CD4-positive, alpha-beta T cell treated with Interleukin-10 for 1 hour (primary cell): Measurements from ENCODE around the gene MRAP.
"Not testable (repeated sequence)": the region's sequence is repeated elsewhere in the genome, so short reads cannot be mapped to it uniquely, and the experiment has no call there.

Experiments
- DNase-seq: peaks from one replicate; pipeline ENCODE4 v3.0.0-alpha.2; 2020

MRAP gene

GRCh38 chr21:32301596-32301995, 2.9 kb downstream of the MRAP start:
- DNase-seq = no peak

DNA sequence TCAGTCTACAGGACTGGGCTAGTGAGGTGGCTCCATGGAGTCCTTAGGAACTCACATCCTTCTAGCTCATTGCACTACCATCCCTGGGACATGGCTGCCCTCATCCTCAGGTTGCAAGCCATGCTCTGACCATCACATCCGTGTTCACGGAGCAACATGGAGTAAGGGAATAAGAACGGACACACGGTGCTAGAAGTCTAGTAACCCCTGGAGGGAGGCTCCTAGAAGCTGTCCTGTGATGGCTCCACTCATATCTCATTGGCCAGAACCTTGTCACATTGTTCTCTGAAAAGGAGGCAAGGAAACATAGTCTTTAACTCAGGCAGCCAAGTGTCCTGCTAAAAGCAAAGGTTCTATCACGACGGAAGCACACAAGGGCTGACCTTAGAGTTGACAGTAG, 3.9 kb downstream of the MRAP start:
- no peak for DNase-seq

GRCh38 chr21:32303385-32303784, 4.7 kb downstream of the MRAP start:
- no peak for DNase-seq

DNA sequence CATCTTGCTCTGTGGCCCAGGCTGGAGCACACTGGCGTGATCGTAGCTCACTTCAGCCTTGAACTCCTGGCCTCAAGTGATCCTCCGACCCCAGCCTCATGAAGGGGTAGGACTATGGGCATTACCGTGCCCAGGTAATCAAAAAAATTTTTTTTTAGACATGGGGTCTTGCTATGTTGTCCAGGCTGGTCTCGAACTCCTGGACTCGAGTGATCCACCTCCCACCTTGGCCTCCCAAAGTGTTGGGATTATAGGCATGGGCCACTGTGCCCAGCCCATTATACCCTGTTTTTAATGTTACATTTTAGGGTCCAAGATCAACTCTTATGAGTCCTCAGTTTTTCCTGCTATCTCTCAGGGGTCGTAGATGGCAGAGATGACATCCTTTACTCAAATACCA, 6.3 kb downstream of the MRAP start:
- DNase-seq = no peak

GRCh38 chr21:32306021-32306780, 7.5 kb downstream of the MRAP start:
- DNase-seq = no peak

GRCh38 chr21:32307706-32308105, 9.1 kb downstream of the MRAP start:
- DNase-seq = no peak

DNA sequence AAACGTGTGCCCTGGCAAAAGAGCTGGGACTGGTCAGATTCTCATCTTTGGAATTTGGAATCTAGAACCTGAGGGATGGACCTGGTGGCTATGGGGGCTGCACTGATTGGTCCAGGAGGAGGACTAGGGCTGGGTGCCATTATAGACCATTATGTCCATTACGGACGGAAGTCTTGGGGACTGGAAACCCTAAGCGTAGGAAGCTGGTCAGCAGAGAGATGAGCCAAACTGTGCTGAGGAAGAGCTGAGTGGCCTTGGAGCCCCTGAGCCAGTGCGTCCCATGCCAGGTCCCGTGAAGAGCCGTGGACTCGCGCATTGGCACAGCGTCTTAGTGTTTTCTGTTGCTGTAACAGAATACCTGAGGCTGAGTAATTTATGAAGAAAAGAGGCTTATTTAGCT, 10.0 kb downstream of the MRAP start:
- DNase-seq = no peak

DNA sequence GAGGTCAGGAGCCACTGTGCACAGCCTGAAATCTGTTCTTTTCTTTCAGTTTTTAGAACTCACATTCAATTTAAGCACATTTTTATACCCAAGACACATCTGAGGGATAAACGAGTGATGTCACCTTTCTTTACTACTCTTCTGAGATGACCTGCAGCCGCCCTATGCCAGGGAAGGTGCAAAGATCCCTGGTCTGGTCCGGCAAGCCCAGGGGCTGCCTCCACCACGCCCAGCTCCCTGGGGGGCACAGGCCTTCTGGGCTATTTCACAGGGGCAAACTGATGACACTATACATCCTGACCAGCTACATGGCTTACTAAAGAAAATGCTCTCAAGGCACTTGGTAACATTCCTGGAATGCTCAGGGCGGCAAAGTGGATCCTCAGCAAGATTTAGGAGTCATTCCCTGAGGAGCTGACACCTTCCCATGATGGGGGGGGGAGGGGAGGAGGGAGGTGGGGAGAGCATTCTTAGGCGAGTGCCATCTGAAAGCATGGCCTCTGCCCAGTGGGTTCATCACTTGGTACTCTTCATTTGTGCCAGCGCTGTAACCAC, 11.3 kb downstream of the MRAP start:
- no peak for DNase-seq

DNA sequence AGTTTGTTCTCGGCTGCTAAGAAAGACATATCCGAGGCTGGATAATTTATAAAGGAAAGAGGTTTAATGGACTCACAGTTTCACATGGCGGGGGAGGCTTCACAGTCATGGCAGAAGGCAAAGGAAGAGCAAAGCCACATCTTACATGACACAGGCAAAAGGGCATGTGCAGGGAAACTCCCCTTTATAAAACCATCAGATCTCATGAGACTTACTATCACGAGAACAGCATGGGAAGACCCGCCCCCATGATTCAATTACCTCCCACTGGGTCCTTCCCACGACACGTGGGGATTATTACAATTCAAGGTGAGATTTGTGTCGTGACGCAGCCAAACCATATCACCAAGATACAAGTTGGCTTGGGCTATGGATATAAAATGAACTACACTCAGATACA, 12.3 kb downstream of the MRAP start:
- not testable (repeated sequence) for DNase-seq

GRCh38 chr21:32311621-32312020, 13.0 kb downstream of the MRAP start:
- DNase-seq = no peak

DNA sequence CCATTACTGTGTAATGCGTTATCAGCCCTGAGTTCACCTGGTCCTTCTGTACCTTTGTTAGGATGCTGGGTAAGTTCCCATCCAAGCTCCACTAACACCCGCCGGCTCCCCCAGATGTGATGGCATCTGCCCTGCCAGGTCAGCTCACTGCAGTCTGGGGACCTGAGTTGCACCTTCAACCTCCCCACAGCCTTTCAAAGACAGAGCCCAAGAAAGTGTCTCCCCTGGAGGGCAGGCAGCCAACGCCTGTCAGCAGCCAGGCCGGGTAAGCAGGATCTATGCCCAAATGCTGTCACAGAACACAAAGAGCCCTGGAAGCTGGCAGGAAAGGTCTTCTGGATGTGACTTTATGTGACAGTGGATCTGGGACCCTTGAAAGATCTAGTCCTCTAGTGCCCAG, 13.7 kb downstream of the MRAP start:
- no peak for DNase-seq

DNA sequence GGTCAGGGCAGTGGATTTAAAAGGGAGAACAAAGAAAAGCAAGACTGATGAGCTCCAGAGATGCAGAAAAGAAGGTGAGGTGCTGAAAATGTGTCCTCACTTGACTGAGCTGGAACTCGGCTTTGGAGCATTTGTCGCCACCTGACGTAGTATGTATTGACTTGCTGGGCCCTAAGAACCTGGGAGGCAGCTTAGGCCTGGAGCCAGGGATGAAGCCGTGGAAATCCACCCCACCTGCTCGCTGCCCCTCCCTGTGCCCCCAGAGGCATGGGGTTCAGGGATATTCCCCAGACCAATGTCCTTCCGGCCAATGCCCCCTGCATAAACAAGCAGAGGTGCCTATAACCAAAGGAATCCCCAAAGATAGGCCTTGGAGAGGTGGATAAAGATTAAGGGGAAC, 14.3 kb downstream of the MRAP start:
- no peak for DNase-seq

- no peak for DNase-seq
Observed at GRCh38 chr21:32314806-32315205, 16.2 kb downstream of the MRAP start.

DNA sequence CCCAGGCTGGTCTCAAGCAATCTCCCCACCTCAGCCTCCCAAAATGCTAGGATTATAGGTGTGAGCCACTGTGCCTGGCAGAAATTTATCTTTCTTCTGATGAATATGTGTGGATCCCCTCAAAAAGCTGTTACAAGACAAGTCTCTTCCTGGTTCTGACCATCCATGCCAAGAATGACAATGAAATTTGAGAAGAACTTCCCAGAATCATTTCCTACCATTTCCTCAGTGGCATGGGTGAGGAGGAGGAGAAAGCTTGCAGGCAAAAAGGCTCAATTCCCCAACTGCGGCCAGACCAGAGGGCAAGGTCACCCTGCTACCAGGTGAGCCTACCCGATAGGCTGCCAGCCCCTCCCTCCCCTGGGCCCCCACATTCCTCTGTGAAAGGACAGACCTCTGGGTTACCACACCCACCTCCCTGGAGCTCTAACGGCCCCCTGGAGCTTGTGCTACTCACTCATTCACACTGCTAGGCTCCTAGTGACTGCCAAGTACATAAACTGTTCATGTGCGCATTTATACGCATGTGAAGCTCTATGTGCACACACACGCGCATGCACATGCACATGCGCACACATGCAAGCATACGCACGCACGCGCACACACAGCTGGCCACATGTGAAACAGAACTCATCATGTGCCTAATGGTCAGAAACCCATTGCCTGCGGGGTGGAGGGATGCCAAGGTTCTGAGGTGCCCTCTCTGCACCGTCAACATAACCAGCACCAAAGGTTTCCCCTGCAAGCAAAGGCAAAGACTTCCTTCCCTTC, 17.0 kb downstream of the MRAP start:
- no peak for DNase-seq

- no peak for DNase-seq
Observed at GRCh38 chr21:32316361-32317215, 17.9 kb downstream of the MRAP start.

GRCh38 chr21:32317726-32318125, 19.1 kb downstream of the MRAP start:
- no peak for DNase-seq

GRCh38 chr21:32319012-32319411, 20.4 kb downstream of the MRAP start:
- no peak for DNase-seq

GRCh38 chr21:32320059-32320458, 21.4 kb downstream of the MRAP start:
- no peak for DNase-seq

DNA sequence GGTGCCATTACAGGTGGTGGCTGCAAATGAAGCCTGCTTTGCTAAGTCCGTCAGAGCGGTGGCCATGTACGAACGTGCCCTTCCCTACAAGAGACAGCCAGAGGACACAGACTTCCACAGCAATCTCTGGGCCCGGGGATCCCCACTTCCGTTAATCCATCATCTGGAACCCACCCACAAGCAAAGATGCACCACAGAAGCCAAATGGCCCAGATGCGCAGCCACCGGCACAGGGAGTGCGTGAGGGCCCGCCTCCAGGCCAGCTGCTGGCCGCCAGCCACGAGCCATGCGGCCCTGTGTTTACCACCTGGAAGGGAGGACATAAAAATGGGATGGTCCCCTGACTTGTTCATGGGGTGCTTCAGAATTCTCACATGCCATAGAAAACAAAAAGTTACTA, 22.1 kb downstream of the MRAP start:
- DNase-seq = no peak

DNA sequence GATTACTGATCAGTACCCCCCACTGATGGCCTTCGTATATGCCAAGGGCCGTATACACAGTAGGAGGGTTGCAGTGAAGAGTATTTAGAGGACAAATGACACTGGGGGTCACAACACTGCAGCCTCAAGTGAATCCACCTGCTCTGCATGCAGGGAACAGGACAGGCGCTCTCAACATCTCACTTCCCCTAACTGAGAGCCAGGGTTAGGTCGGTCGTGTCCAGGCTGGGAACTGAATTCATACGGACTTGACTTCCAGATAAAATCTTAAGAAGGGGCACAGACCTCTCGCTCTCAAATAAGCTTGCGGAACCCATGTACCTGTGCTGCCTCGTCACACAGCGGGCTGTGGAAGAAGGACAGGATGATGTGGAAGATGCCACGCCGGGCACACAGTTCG, 22.8 kb downstream of the MRAP start:
- DNase-seq = no peak

DNA sequence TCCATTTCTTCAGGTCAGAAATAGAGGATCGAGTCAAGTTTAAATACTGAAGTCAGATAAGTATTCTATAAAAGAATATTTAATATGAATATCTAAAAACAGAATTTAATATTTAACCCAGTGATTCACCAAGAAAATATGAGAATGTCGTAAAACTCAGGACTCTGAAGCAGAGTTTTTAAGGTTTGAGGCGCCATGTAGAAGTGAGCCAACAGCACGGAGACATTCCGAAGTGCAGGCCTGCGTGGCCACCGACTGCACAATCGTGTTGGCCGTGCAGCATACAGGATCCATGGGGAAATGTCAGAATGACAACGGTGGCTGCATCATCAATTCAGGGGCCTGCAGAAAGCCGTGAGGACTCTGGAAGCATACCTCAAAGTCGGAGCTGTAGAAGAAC, 23.4 kb downstream of the MRAP start:
- no peak for DNase-seq

DNA sequence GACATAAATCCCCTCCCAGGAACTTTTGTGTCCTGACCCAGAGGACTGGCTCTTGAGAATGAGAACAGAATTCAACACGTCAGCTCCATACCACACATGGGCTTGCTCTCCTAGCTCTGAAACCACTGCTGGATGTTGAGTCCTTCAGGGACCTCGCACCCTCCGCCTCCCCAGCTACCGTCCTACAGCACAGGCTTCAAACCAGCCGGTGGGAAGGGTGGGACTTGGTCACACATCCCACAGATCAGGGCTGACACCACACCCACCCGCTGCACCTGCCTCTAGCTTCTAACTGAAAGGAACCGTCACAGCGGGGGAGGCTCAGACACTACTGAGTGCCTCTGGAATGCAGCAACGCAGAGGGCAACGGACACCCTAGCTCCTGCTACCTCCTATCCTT, 24.0 kb downstream of the MRAP start:
- DNase-seq = no peak

GRCh38 chr21:32325706-32326105, 27.1 kb downstream of the MRAP start:
- no peak for DNase-seq
